H1 (cell line): ENCODE results near the gene CANT1. TPM values are rescaled to one million over a fixed set of nuclear protein-coding genes. Genes with fewer than 3 reads are reported as not detected.
A peak's percentile ranks its signal among the peaks of the same experiment; 100 is the strongest.

Source experiments
- CTCF ChIA-PET: fragments of 300-600 bp; sonication (Branson Sonifier 250); formaldehyde crosslinking; loops from one replicate; lab custom pipeline; 2021; ENCODE audit not compliant: partially characterized antibody; lab: Charles Lee
- POLR2A ChIA-PET: fragments of 300-600 bp; sonication (Branson Sonifier 250); formaldehyde crosslinking; loops from one replicate; lab custom pipeline; 2021; ENCODE audit warnings: inconsistent platforms; ENCODE audit not compliant: partially characterized antibody; lab: Charles Lee
- DNase-seq, 2 experiments: peaks; one replicate each; pipeline versions ENCODE4 v3.0.0 to v3.0.0-alpha.2; 2010 to 2022; ENCODE audit warnings: low spot score in 2 of 2, low read depth in 1 of 2, mixed read lengths in 1 of 2
- FAIRE-seq: peaks from 2 replicates; lab custom pipeline; 2011; peaks lifted over from hg19 to GRCh38; lab: Jason Lieb, UNC
- H2AFZ ChIP-seq: 2 replicates; pipeline ENCODE4 v1.8.1; 2012; ENCODE audit warnings: low read length, inconsistent platforms
- H2AK5ac ChIP-seq: 2 replicates; pipeline ENCODE4 v1.6.1; 2013; ENCODE audit warnings: low read depth, low read length
- H2BK120ac ChIP-seq: replicated peaks from 2 replicates; pipeline ENCODE3; 2013; ENCODE audit warnings: low read depth, low read length, inconsistent platforms
- H2BK12ac ChIP-seq: 2 replicates; pipeline ENCODE4 v1.6.1; 2013; ENCODE audit warnings: low read depth, low read length
- H2BK15ac ChIP-seq: 2 replicates; pipeline ENCODE4 v1.6.1; 2013; ENCODE audit warnings: low read length
- H2BK20ac ChIP-seq: 2 replicates; pipeline ENCODE4 v1.6.1; 2013; ENCODE audit warnings: low read length
- H2BK5ac ChIP-seq: 2 replicates; pipeline ENCODE4 v1.6.1; 2013; ENCODE audit warnings: low read depth, low read length
- H3K14ac ChIP-seq: 2 replicates; pipeline ENCODE4 v1.6.1; 2013; ENCODE audit warnings: inconsistent platforms; ENCODE audit not compliant: insufficient read length
- H3K18ac ChIP-seq: 2 replicates; pipeline ENCODE4 v1.6.1; 2013; ENCODE audit warnings: low read length; ENCODE audit errors: extremely low read depth
- H3K23ac ChIP-seq: 2 replicates; pipeline ENCODE4 v1.6.1; 2013; ENCODE audit warnings: inconsistent platforms; ENCODE audit not compliant: insufficient read length
- H3K23me2 ChIP-seq: 2 replicates; pipeline ENCODE4 v1.6.1; 2013; ENCODE audit warnings: low read depth, low read length
- H3K27ac ChIP-seq: 2 replicates; pipeline ENCODE4 v1.6.1; 2011; ENCODE audit warnings: low read depth, low read length, inconsistent platforms
- H3K27me3 ChIP-seq, 4 experiments: replicated peaks in 1 of 4; 1 replicate in 1 of 4; 2 replicates in 3 of 4; pipeline versions ENCODE4 v1.6.1 to v1.8.1; 2011 to 2013; ENCODE audit warnings: low read length in 3 of 4, mild to moderate bottlenecking in 3 of 4, inconsistent platforms in 2 of 4, mixed read lengths in 2 of 4, moderate library complexity in 1 of 4; ENCODE audit not compliant: control insufficient read depth in 3 of 4, insufficient read depth in 3 of 4; ENCODE audit errors: extremely low read depth in 1 of 4
- H3K36me3 ChIP-seq, 4 experiments: 2 replicates each; pipeline versions ENCODE4 v1.6.1 to v1.8.1; 2011 to 2013; ENCODE audit warnings: mild to moderate bottlenecking in 4 of 4, low read length in 3 of 4, moderate library complexity in 2 of 4, control low read depth in 1 of 4, inconsistent platforms in 1 of 4; ENCODE audit not compliant: insufficient read depth in 4 of 4, control insufficient read depth in 2 of 4
- H3K4ac ChIP-seq: replicated peaks from 2 replicates; pipeline ENCODE3; 2013; ENCODE audit warnings: low read length, low read depth, mixed read lengths, inconsistent platforms; ENCODE audit not compliant: insufficient read length
- H3K4me1 ChIP-seq, 4 experiments: replicated peaks in 1 of 4; 1 replicate in 1 of 4; 2 replicates in 3 of 4; pipeline versions ENCODE4 v1.6.1 to v1.8.1; 2011 to 2013; ENCODE audit warnings: low read length in 3 of 4, inconsistent platforms in 2 of 4, mixed read lengths in 1 of 4; ENCODE audit not compliant: insufficient read depth in 4 of 4, control insufficient read depth in 3 of 4
- H3K4me2 ChIP-seq, 2 experiments: 2 replicates each; pipeline versions ENCODE4 v1.6.1 to v1.8.1; 2011 to 2013; ENCODE audit warnings: low read depth in 2 of 2, low read length in 2 of 2, control low read depth in 1 of 2, inconsistent platforms in 1 of 2, mild to moderate bottlenecking in 1 of 2; ENCODE audit not compliant: insufficient read depth in 1 of 2
- H3K4me3 ChIP-seq, 4 experiments: fragments of 200-600, 300-600 bp in 1 of 4; sonication (generic), shearing (Covaris generic), sonication (Bioruptor Twin) in 1 of 4; 2 replicates each; pipeline versions ENCODE4 v1.5.1 to v1.8.1; 2011 to 2016; ENCODE audit warnings: low read length in 4 of 4, low read depth in 3 of 4, control low read depth in 2 of 4, inconsistent platforms in 2 of 4, mild to moderate bottlenecking in 2 of 4, mixed read lengths in 1 of 4, moderate library complexity in 1 of 4; ENCODE audit not compliant: insufficient read depth in 2 of 4; ENCODE audit errors: extremely low read depth in 1 of 4
- H3K56ac ChIP-seq: replicated peaks from 2 replicates; pipeline ENCODE3; 2013; ENCODE audit warnings: low read depth, mild to moderate bottlenecking, mixed read lengths, low read length, inconsistent platforms; ENCODE audit not compliant: insufficient read length
- H3K79me1 ChIP-seq: 2 replicates; pipeline ENCODE4 v1.6.1; 2013; ENCODE audit warnings: low read depth, low read length, control low read depth
- H3K79me2 ChIP-seq, 2 experiments: 2 replicates each; pipeline versions ENCODE4 v1.6.1 to v1.8.1; 2012 to 2013; ENCODE audit warnings: low read length in 2 of 2, mild to moderate bottlenecking in 2 of 2, inconsistent platforms in 1 of 2; ENCODE audit not compliant: insufficient read depth in 2 of 2, control insufficient read depth in 1 of 2
- H3K9ac ChIP-seq, 4 experiments: replicated peaks in 1 of 4; 1 replicate in 1 of 4; 2 replicates in 3 of 4; pipeline versions ENCODE4 v1.6.1 to v1.8.1; 2011 to 2013; ENCODE audit warnings: low read depth in 3 of 4, low read length in 3 of 4, control low read depth in 2 of 4, mild to moderate bottlenecking in 2 of 4, moderate library complexity in 2 of 4, inconsistent platforms in 1 of 4; ENCODE audit errors: extremely low read depth in 1 of 4
- H3K9me3 ChIP-seq, 2 experiments: 2 replicates each; pipeline versions ENCODE4 v1.6.1 to v1.8.1; 2012 to 2013; ENCODE audit warnings: mild to moderate bottlenecking in 2 of 2, moderate library complexity in 2 of 2, control low read depth in 1 of 2, inconsistent platforms in 1 of 2, low read depth in 1 of 2, low read length in 1 of 2, mixed read lengths in 1 of 2; ENCODE audit not compliant: insufficient read depth in 2 of 2
- H4K20me1 ChIP-seq, 2 experiments: replicated peaks in 1 of 2; 2 replicates each; pipeline versions ENCODE3 to v1.8.1; 2011 to 2013; ENCODE audit warnings: inconsistent platforms in 2 of 2, low read length in 2 of 2, mild to moderate bottlenecking in 1 of 2; ENCODE audit not compliant: insufficient read depth in 2 of 2, control insufficient read depth in 1 of 2
- H4K5ac ChIP-seq: 2 replicates; pipeline ENCODE4 v1.6.1; 2013; ENCODE audit warnings: low read length, low read depth, mixed read lengths, inconsistent platforms; ENCODE audit not compliant: insufficient read length
- H4K8ac ChIP-seq: 2 replicates; pipeline ENCODE4 v1.8.0; 2013; ENCODE audit warnings: mild to moderate bottlenecking, moderate library complexity, low read length, inconsistent platforms; ENCODE audit not compliant: insufficient read depth; ENCODE audit errors: extremely low read depth
- H4K91ac ChIP-seq: replicated peaks from 2 replicates; pipeline ENCODE3; 2013; ENCODE audit warnings: low read length, mixed read lengths, inconsistent platforms; ENCODE audit not compliant: insufficient read length
- BCL11A ChIP-seq, 2 experiments: IDR thresholded peaks; one replicate each; pipeline ENCODE4 v1.6.1; 2011; ENCODE audit warnings: low read depth in 2 of 2, low read length in 2 of 2, mild to moderate bottlenecking in 2 of 2
- CBX8 ChIP-seq: fragments of 300-800, 300-1000 bp; sonication (generic); IDR thresholded peaks from 2 replicates; pipeline ENCODE4 v1.7.1; 2016; ENCODE audit warnings: low read depth, low read length, borderline replicate concordance
- CHD1 ChIP-seq: IDR thresholded peaks from 2 replicates; pipeline ENCODE4 v1.6.1; 2012; ENCODE audit warnings: low read depth, low read length, improper control_type of control experiment
- E2F6 ChIP-seq: IDR thresholded peaks from 2 replicates; pipeline ENCODE4 v1.6.1; 2012; ENCODE audit warnings: inconsistent platforms
- NANOG ChIP-seq: IDR thresholded peaks from 2 replicates; pipeline ENCODE4 v1.6.1; 2011; ENCODE audit warnings: low read length, low read depth, mild to moderate bottlenecking, inconsistent platforms; ENCODE audit not compliant: insufficient read depth, poor library complexity, severe bottlenecking
- SIRT6 ChIP-seq: IDR thresholded peaks from one replicate; pipeline ENCODE4 v1.7.1; 2012; ENCODE audit warnings: low read length, inconsistent platforms
- SIX5 ChIP-seq: IDR thresholded peaks from 2 replicates; pipeline ENCODE4 v1.6.1; 2011; ENCODE audit warnings: mild to moderate bottlenecking, low read depth, low read length
- SP4 ChIP-seq: IDR thresholded peaks from 2 replicates; pipeline ENCODE4 v1.6.1; 2012; ENCODE audit warnings: low read length, inconsistent platforms
- YY1 ChIP-seq: IDR thresholded peaks from 2 replicates; pipeline ENCODE4 v1.6.1; 2011; ENCODE audit warnings: low read depth, mild to moderate bottlenecking, low read length
- WGBS, 2 experiments: shearing (Covaris generic) in 1 of 2; methylation state at CpG; one replicate each; pipeline versions ENCODE4 v1.1.6 to v1.1.7; 2013 to 2015; ENCODE audit warnings: low lambda C conversion rate in 2 of 2, mixed read lengths in 2 of 2, inconsistent platforms in 1 of 2, low coverage in 1 of 2, missing lambda C conversion rate in 1 of 2; ENCODE audit not compliant: insufficient replicate concordance in 2 of 2, insufficient coverage in 1 of 2, insufficient read length in 1 of 2; ENCODE audit errors: extremely low coverage in 1 of 2, missing lambda C conversion rate in 1 of 2; 5-methylcytosine and 5-hydroxymethylcytosine counted together
- polyA plus RNA-seq, 7 experiments: library from polyadenylated mRNA; depleted of rRNA in 3 of 7; stranded (reverse) in 5 of 7; unstranded in 2 of 7; fragments of >200 nt in 5 of 7; fragments of 200-250 nt in 2 of 7; gene quantifications; 1 replicate in 5 of 7; 2 replicates in 1 of 7; 4 replicates in 1 of 7; pipeline versions ENCODE4 v1.2.1 to v1.2.3, GENCODE V29; 2011 to 2013; ENCODE audit warnings: missing spikeins in 2 of 7, mixed read lengths in 2 of 7
- total RNA-seq: library from RNA; stranded (reverse); fragmentation: NEBNext Ultra II Directional; extraction: Animal tissue kit (Norgen Biotek cat#: 25700); gene quantifications from 2 replicates; pipeline ENCODE4 v1.2.1, GENCODE V29; 2021
- TF ChIP-seq, protein P1 (sequence below): IDR thresholded peaks from 2 replicates; pipeline ENCODE4 v1.6.1; 2011; ENCODE audit warnings: low read depth, mild to moderate bottlenecking, low read length; ENCODE audit not compliant: insufficient read depth

Gene CANT1
- total and polyA plus RNA-seq, 2 of the 8 experiments (the other 6 are each of a cell fraction or from before 2014, with no cell fraction given): 23.0 to 32.6 TPM

DNA sequence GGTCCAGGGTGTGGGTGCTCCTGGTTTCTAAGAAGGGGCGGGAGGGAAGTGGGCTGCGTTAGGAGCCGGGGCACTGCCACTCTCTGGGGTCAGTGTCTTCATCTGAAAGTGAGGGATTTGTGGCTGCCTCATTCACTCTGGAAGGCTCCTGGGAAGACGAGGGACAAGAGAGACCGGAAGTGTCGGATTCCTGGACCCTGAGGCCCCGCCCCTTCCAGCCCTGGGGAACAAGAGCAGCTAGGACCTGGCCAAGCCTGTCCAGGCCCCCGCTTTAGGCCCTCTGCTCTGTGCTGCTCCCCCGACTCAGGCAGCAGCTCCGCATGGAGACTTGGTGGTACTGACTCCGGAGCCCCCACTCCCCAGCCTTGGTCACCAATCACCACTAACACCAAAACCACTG, 36.4 kb downstream of the CANT1 start:
- H3K27ac ChIP-seq: no peak overlapping the region
- no peak for FAIRE-seq
- WGBS, 2 experiments: 71% methylated on average over 8 of the region's 11 CpGs; no CpG with 5 or more reads in 1 of the 2 experiments
- H3K79me1 ChIP-seq: no peaks in the 10 kb centered on the region
- no peak overlapping the region for H2AFZ ChIP-seq
- H3K56ac ChIP-seq: no peak overlapping the region
- POLR2A ChIA-PET: interaction anchor here (0.7 kb wide), 1 partner anchor 80 kb away, joined by 3 read pairs; no protein-coding TSS in a partner anchor
- no peak overlapping the region for H3K4ac ChIP-seq
- no peak overlapping the region for H3K18ac ChIP-seq
- no peak overlapping the region for H2BK15ac ChIP-seq
- H2BK5ac ChIP-seq: 0 out of 2 replicates have a peak overlapping the region, but pooled peaks have one; percentile 21
- H3K79me2 ChIP-seq: no peaks in the 10 kb centered on the region
- H4K91ac ChIP-seq: no peak overlapping the region
- peaks cover 0 to 5% of the 10 kb centered on the region in 2 experiments for H4K20me1 ChIP-seq
- H3K4me1 ChIP-seq: peaks cover 0 to 8% (median 5%) of the 10 kb centered on the region in 4 experiments; a peak in 4 of 7 replicates
- H2BK20ac ChIP-seq: no peak overlapping the region
- CTCF ChIA-PET: interaction anchor here (0.8 to 5.4 kb wide), 9 partner anchors 9 to 130 kb away, joined by 3 to 35 read pairs (median 13); no protein-coding TSS in a partner anchor
- H3K9ac ChIP-seq: no peak overlapping the region
- no peak overlapping the region for H2BK120ac ChIP-seq
- no peak overlapping the region for H4K5ac ChIP-seq
- H3K27me3 ChIP-seq: no peaks in the 10 kb centered on the region
- H2AK5ac ChIP-seq: no peak overlapping the region
- no peaks in the 10 kb centered on the region; a peak in 2 of 8 replicates for H3K36me3 ChIP-seq
- peak overlapping the region; percentile 89; the same call in 1 of the 2 replicates for H4K8ac ChIP-seq
- H3K4me3 ChIP-seq: no peak overlapping the region
- DNase-seq: peak in 1 of 2 experiments; percentile 72
- H3K4me2 ChIP-seq: no peak overlapping the region
- no peak overlapping the region for H2BK12ac ChIP-seq
- no peak overlapping the region for H3K23ac ChIP-seq
- H3K9me3 ChIP-seq: no peaks in the 10 kb centered on the region
- H3K14ac ChIP-seq: no peak overlapping the region
- no peaks in the 10 kb centered on the region for H3K23me2 ChIP-seq
- TF ChIP-seq SIX5: no peak
- no peak for TF ChIP-seq SIRT6
- TF ChIP-seq, protein P1, sequence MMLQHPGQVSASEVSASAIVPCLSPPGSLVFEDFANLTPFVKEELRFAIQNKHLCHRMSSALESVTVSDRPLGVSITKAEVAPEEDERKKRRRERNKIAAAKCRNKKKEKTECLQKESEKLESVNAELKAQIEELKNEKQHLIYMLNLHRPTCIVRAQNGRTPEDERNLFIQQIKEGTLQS: no peak
- TF ChIP-seq CBX8: no peak
- TF ChIP-seq SP4: no peak
- TF ChIP-seq YY1: no peak
- TF ChIP-seq BCL11A (IDR thresholded peaks at IDR 0.05; ENCODE audit: low read depth in 2 of 2, low read length in 2 of 2): no peak
- no peak for TF ChIP-seq CHD1
- no peak for TF ChIP-seq E2F6
- no peak for TF ChIP-seq NANOG
